NB4 (cell line): ENCODE results near the gene SPATA21.

ENCODE experiments used
- MAX ChIP-seq: IDR thresholded peaks from 2 replicates; pipeline ENCODE4 v1.6.1; 2011; ENCODE audit warnings: low read depth, low read length
- MYC ChIP-seq: IDR thresholded peaks from 2 replicates; pipeline ENCODE4 v1.6.1; 2011; ENCODE audit warnings: low read depth, low read length
- POLR2A ChIP-seq: IDR thresholded peaks from 2 replicates; pipeline ENCODE4 v1.6.1; 2011; ENCODE audit warnings: mild to moderate bottlenecking; ENCODE audit not compliant: insufficient read length; ENCODE audit errors: extremely low read depth
- TF ChIP-seq, protein P1 (sequence below): IDR thresholded peaks from one replicate; pipeline ENCODE4 v1.5.1; 2012; ENCODE audit warnings: low read depth, low read length

DNA sequence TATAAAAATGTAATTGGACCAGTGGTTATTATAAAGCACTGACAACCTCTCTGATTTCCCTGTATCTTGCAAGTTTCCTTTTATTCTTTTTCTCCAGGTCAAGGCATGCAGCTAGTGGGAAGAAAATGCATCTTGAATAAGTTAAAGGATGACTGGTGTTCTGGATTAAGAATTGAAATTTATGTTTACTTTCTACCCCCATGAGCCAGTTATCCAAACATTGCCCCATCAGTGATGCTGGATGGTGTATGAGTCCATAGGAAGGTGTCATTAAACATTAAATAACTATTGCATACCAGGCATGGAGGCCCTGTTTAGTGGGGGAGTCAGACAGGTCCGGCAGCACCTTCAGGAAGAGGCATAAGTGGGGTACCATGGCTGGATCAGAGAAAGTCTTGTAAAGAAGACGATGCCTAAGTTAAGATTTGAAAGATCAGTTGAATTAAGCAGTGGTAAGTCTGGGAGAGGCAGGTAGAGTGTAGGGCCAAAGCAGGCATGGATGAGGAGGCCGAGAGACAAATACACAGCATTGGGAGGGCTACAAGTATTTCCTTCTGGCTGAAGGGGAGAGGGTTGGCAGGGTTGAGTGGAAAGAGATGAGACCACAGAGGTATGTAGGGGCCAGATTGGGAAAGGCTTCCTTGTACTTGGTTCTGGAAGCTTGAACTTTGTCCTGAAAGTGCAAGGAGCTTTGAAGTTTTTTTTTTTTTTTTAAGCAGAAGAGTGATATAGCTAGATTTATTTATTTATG, 64.5 kb downstream of the SPATA21 start:
- TF ChIP-seq, protein P1, sequence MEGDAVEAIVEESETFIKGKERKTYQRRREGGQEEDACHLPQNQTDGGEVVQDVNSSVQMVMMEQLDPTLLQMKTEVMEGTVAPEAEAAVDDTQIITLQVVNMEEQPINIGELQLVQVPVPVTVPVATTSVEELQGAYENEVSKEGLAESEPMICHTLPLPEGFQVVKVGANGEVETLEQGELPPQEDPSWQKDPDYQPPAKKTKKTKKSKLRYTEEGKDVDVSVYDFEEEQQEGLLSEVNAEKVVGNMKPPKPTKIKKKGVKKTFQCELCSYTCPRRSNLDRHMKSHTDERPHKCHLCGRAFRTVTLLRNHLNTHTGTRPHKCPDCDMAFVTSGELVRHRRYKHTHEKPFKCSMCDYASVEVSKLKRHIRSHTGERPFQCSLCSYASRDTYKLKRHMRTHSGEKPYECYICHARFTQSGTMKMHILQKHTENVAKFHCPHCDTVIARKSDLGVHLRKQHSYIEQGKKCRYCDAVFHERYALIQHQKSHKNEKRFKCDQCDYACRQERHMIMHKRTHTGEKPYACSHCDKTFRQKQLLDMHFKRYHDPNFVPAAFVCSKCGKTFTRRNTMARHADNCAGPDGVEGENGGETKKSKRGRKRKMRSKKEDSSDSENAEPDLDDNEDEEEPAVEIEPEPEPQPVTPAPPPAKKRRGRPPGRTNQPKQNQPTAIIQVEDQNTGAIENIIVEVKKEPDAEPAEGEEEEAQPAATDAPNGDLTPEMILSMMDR, result no peak
- TF ChIP-seq MYC (no peak), POLR2A (no peak), MAX (no peak)
